ENCODE data around the gene NCOA7.

NCOA7 gene

DNA sequence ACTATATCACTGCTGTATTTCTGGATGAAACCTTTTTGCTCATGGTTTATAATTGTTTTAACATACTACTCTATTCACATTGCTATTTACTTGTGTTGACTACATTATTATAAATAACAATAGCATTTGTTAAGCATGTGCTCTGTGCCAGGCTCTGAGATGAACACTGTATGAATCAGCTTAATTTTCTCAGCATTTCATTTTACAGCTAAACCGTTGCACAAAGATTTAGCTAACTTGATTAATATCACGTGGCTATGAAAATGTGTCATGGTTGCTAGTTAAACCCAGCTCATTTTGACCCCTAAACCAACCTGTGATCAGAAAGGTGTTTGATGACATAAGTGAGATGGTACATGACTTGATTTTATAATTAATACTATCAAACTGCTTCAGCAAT lies 77.5 kb downstream of the NCOA7 start:
- H3K4me1 Mint-ChIP-seq (ENCODE audit: low read depth) = peaks cover 2% of the 10 kb centered on the region
- no peak overlapping the region for H3K27ac Mint-ChIP-seq
- no peak overlapping the region for H3K4me3 Mint-ChIP-seq
- no peaks in the 10 kb centered on the region for H3K27me3 Mint-ChIP-seq
- no peaks in the 10 kb centered on the region for H3K9me3 Mint-ChIP-seq (ENCODE audit: low read depth)
- H3K36me3 Mint-ChIP-seq = peaks cover 7% of the 10 kb centered on the region

DNA sequence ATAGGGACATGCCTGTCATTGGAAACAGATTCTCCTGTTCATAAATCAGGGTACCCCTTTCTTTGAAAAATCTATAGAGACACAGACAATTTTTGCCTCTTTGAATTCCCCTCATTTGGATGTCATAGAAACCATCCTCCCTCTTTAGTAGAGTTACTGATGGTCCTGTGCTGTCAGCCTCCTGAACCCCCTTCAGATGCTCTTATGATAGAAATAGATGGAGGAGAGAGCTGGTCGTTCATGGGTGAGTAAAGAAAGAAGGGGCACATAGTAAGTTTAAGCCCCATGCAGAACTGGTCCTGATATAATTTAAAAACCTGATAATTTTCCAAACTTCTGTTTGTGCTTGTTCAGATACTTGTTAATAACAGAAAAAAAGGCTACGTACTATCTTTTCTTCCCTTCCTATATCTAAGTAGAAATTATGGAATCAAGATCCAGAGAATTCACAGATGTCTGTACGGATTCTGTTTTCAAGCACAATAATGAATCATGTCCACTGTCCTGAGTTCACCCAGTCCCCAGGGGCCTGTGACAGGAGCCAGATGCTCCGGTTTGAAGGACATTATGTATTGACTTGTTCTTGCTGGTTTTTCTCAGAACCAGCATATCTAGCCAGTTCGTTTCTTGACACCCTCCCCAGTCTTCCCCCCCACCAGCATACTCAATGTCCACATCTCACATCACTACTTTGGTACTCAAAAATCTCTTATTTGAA lies 78.1 kb downstream of the NCOA7 start:
- H3K4me1 Mint-ChIP-seq (ENCODE audit: low read depth) = peaks cover 2% of the 10 kb centered on the region
- H3K27ac Mint-ChIP-seq = no peak overlapping the region
- no peak overlapping the region for H3K4me3 Mint-ChIP-seq
- no peaks in the 10 kb centered on the region for H3K27me3 Mint-ChIP-seq
- no peaks in the 10 kb centered on the region for H3K9me3 Mint-ChIP-seq (ENCODE audit: low read depth)
- H3K36me3 Mint-ChIP-seq = peaks cover 10% of the 10 kb centered on the region

DNA sequence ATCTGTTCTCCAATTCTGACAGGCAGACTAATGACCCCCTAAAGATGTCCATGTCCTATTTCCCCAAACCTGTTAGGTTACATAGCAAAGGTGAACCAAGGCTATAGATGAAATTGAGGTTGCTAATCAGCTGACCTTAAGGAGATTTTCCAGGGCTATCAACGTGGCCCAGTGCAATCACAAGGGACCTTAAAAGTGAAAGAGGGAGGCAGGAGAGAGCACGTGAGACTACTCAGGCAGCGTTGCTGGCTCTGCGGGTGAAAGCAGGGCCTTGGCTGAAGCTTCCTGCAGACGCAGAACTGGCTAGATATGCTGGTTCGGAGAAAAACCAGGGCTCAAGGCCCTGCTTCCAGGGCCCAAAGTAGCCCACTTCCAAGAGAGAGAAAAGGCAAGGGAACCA lies 78.7 kb downstream of the NCOA7 start:
- no peak overlapping the region for H3K27ac Mint-ChIP-seq
- H3K27me3 Mint-ChIP-seq = no peaks in the 10 kb centered on the region
- peaks cover 2% of the 10 kb centered on the region for H3K4me1 Mint-ChIP-seq (ENCODE audit: low read depth)
- H3K4me3 Mint-ChIP-seq = no peak overlapping the region
- peaks cover 10% of the 10 kb centered on the region for H3K36me3 Mint-ChIP-seq
- H3K9me3 Mint-ChIP-seq (ENCODE audit: low read depth) = no peaks in the 10 kb centered on the region

DNA sequence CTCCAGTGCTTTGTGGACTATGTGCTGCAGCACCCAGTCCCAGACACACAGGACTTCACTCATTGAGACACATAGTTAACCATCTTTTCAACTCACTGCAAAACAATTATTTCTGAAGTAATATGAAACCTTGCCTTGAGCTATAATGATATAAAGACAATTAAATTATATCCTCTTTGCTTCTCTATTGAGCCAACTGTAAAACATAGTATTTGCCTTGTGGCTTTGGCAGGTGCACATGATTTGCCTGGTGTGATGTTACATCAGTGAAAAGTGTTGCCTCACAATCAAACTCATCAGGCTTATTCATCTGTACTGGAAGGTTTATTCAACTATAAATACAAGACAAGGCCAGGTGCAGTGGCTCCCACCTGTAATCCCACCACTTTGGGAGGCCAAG lies 80.6 kb downstream of the NCOA7 start:
- H3K27ac Mint-ChIP-seq = no peak overlapping the region

DNA sequence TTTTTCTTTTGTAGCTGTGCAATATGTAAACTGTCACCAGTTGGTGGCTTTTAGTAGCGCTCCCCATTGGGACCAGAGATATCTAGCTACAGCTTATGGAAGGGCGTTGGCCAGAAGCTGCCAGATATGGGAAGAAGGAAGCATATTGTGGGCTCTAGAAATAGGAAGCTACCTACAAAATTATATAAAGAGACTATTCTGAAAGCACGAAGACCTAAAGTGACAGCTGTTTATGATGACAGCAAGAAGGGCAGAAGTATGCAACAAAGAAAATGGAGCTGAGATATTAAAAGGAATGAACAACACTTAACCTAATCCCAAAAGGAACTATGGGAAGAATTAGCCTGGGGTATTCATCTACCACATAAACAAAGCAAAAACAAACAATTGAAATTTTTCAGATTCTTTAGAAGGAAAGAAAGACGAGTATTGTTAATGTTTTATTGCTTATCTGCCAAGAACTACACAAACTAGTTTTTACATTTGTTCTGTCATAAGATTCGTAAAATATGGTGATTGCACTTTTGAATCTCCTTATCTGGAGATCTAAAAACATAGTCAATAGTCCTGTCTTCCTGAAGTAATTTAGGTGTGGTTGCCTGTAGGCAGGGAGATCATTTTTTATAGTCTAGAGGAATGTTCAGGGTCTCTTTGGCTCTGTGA lies 81.6 kb downstream of the NCOA7 start:
- H3K27ac Mint-ChIP-seq = no peak overlapping the region
- H3K4me3 Mint-ChIP-seq = no peak overlapping the region
- no peaks in the 10 kb centered on the region for H3K9me3 Mint-ChIP-seq (ENCODE audit: low read depth)
- no peaks in the 10 kb centered on the region for H3K27me3 Mint-ChIP-seq
- no peaks in the 10 kb centered on the region for H3K4me1 Mint-ChIP-seq (ENCODE audit: low read depth)
- peaks cover 14% of the 10 kb centered on the region for H3K36me3 Mint-ChIP-seq

More for the DNA sequence above, 80.6 kb downstream of the NCOA7 start:
- Mint-ChIP-seq H3K36me3 (peaks cover 14% of the 10 kb centered on the region), H3K4me3 (no peak overlapping the region), H3K27me3 (no peaks in the 10 kb centered on the region), H3K4me1 (ENCODE audit: low read depth) (no peaks in the 10 kb centered on the region), H3K9me3 (ENCODE audit: low read depth) (no peaks in the 10 kb centered on the region)

DNA sequence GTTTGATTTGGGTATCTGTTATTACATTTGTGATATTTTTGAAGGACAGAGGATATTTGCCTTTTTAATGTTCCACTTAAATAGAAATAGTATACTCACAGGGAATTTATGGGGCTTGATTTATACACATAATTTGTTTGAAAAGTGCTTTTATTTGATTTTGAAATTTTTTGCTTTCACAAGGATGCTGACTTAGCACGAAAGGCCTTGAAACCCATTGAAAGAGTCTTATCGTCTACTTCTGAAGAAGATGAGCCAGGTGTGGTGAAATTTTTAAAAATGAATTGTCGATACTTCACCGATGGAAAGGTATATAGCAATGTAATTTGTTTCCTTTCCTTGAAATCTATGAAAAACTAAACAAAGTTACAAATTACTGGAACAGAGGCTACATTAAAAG lies 91.5 kb downstream of the NCOA7 start:
- Mint-ChIP-seq H3K4me1 (ENCODE audit: low read depth) (no peaks in the 10 kb centered on the region), H3K27ac (no peak overlapping the region), H3K27me3 (no peaks in the 10 kb centered on the region), H3K36me3 (peaks cover 26% of the 10 kb centered on the region), H3K4me3 (no peak overlapping the region), H3K9me3 (ENCODE audit: low read depth) (no peaks in the 10 kb centered on the region)

DNA sequence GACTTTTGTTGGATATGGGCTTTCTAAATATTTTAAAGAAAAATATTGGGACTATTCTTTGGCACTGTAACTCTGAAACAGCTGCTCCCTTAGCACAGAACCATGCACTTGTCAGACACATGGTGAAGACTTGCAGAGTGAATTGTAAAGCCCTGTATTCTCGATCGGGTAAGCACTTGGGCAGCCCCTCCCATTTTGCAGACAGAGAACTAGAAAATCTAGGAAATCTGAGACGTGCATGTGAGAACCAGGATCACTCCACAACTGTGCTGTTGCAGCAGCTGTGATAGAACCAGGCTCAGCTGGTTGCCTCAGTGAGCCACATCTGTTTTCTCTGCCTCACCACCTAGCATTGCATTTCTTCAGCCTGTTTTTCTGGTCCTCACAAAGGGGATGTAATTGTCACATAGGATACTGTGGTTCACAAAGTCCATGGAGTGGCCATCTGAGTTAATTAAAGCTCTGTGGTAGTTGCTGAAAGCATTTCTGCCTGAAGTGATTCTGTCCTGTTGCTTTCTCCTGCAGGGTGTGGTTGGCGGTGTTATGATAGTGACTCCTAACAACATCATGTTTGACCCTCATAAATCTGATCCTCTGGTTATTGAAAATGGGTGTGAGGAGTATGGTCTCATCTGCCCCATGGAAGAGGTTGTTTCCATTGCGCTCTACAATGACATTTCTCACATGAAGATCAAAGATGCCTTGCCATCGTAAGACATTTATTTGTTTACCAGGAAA lies 94.0 kb downstream of the NCOA7 start:
- Mint-ChIP-seq H3K36me3 (peaks cover 25% of the 10 kb centered on the region), H3K27me3 (no peaks in the 10 kb centered on the region), H3K27ac (no peak overlapping the region), H3K9me3 (ENCODE audit: low read depth) (no peaks in the 10 kb centered on the region), H3K4me3 (no peak overlapping the region), H3K4me1 (ENCODE audit: low read depth) (no peaks in the 10 kb centered on the region)

DNA sequence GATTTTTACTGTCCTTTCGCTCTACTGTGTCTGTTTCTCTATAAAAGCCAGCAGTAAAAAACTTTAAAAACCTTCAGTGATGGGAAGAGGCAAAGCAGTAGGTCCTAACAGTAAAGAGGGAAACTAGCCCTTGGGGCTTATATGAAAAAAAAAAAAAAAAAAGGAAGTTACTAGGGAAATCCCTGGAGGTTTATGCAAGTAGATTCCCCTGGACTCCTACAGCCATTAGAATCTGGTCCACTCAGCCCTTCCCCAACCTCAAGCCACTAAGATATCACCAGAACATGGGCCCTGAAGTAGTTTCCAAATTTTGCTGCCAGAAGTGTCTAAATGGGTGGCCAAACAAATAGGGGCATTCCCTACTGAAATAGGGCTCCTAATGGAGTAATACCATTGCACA lies 95.3 kb downstream of the NCOA7 start:
- Mint-ChIP-seq H3K4me3 (no peak overlapping the region), H3K27ac (no peak overlapping the region), H3K4me1 (ENCODE audit: low read depth) (no peaks in the 10 kb centered on the region), H3K27me3 (no peaks in the 10 kb centered on the region), H3K36me3 (peaks cover 18% of the 10 kb centered on the region), H3K9me3 (ENCODE audit: low read depth) (no peaks in the 10 kb centered on the region)

DNA sequence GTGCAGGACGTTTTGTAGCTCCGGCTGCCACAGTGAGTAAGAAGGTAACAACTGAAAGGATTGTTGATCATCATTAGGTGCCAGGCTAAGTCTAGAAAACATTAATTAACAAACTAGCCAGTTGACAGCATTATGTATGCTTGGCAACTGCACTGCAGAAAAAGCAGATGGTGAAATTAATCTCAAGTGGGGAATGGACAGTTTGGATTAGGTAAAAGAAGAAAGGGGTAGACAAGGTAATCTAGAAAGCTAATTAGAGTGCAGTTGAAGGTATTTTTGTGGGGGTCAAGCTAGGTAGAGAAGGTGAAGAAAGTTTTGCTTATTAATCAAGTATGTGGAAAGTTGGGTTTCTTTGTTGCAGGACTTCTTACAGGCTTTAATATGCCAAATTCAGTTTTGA lies 96.2 kb downstream of the NCOA7 start:
- Mint-ChIP-seq H3K27me3 (no peaks in the 10 kb centered on the region), H3K27ac (no peak overlapping the region), H3K4me1 (ENCODE audit: low read depth) (no peaks in the 10 kb centered on the region), H3K4me3 (no peak overlapping the region), H3K9me3 (ENCODE audit: low read depth) (no peaks in the 10 kb centered on the region), H3K36me3 (peaks cover 19% of the 10 kb centered on the region)

DNA sequence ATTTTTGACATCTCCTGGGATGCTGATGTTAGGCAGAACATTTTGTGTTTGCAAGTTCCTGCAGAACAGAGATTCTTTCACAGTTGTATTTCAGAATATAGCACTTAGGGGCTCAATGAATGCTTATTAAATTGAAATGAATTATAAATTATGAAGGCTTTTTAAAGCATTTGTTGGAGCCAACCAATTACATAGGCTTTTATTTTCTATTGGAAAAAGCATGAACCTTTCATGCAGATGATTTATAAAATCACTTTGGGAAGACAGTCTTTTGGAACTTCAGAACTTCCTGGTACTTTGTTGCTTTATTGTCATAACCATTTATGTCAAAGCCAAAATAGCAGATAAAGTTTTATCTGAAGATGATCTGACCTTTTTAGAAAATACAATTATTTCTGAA lies 96.6 kb downstream of the NCOA7 start:
- Mint-ChIP-seq H3K27me3 (no peaks in the 10 kb centered on the region), H3K9me3 (ENCODE audit: low read depth) (no peaks in the 10 kb centered on the region), H3K4me1 (ENCODE audit: low read depth) (no peaks in the 10 kb centered on the region), H3K27ac (no peak overlapping the region), H3K4me3 (no peak overlapping the region), H3K36me3 (peaks cover 18% of the 10 kb centered on the region)

DNA sequence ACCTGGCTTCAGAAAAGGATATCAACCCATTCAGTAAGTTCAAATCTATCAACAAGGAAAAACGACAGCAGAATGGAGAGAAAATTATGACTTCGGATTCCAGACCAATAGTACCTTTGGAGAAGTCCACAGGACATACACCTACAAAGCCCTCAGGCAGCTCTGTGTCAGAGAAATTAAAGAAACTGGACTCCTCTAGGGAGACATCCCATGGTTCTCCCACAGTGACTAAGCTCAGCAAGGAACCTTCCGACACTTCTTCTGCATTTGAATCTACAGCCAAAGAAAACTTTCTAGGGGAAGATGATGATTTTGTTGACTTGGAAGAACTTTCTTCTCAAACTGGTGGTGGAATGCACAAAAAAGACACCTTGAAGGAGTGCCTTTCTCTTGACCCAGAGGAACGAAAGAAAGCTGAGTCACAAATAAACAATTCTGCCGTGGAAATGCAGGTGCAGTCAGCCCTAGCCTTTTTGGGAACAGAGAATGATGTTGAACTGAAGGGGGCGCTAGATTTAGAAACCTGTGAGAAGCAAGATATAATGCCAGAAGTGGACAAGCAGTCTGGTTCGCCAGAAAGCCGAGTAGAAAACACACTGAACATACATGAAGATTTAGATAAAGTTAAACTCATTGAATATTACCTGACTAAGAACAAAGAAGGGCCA lies 98.4 kb downstream of the NCOA7 start:
- no peak overlapping the region for H3K27ac Mint-ChIP-seq
- H3K36me3 Mint-ChIP-seq = peaks cover 11% of the 10 kb centered on the region
- H3K4me3 Mint-ChIP-seq = no peak overlapping the region
- no peaks in the 10 kb centered on the region for H3K4me1 Mint-ChIP-seq (ENCODE audit: low read depth)
- no peaks in the 10 kb centered on the region for H3K27me3 Mint-ChIP-seq
- H3K9me3 Mint-ChIP-seq (ENCODE audit: low read depth) = no peaks in the 10 kb centered on the region

DNA sequence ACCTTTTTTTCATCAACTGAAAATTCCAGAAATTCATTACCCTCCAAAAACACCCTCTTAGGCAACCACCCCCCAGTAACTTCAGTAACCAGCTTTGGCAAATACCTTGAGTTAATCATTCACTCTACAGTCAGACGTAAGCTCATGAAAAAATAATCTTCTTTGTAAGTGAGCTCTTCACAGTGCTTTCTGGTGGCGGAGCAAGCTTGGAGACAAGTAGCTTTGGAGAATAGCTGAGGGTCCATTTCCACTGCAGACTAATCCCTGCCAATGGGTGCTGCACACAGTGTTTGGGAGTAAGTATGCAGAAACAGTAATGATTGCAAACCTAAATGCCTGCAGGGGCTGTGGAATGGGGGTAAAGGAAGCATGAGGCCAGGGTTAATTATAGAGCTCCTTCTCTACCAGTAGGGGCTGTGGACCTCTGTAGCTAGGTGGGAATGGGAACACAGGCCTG lies 109.0 kb downstream of the NCOA7 start:
- peaks cover 4% of the 10 kb centered on the region for H3K4me1 Mint-ChIP-seq (ENCODE audit: low read depth)
- H3K27ac Mint-ChIP-seq = no peak overlapping the region
- H3K27me3 Mint-ChIP-seq = no peaks in the 10 kb centered on the region
- peaks cover 5% of the 10 kb centered on the region for H3K36me3 Mint-ChIP-seq
- H3K4me3 Mint-ChIP-seq = no peak overlapping the region
- no peaks in the 10 kb centered on the region for H3K9me3 Mint-ChIP-seq (ENCODE audit: low read depth)

DNA sequence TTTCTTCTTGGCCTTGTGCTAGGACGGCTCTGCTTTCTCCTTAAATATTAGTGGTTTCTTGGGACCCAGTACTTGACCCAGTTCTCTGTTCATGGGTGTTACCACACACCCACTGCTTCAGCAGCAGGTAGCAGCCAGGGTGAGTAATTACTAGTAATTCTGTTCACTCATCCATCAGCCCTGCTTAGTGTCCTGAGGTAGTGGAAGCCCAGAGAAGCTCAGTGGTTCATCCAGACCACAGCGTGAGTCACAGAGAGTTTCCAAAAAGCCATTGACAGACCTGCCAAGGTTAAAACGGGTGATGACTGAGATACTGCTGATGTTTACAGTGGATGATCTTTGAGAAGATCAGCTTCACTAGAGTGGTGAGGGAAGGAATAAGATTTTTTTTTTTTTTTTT lies 114.1 kb downstream of the NCOA7 start:
- Mint-ChIP-seq H3K36me3 (peaks cover 16% of the 10 kb centered on the region), H3K27ac (no peak overlapping the region), H3K9me3 (ENCODE audit: low read depth) (no peaks in the 10 kb centered on the region), H3K4me3 (no peak overlapping the region), H3K4me1 (ENCODE audit: low read depth) (peaks cover 9% of the 10 kb centered on the region), H3K27me3 (no peaks in the 10 kb centered on the region)

DNA sequence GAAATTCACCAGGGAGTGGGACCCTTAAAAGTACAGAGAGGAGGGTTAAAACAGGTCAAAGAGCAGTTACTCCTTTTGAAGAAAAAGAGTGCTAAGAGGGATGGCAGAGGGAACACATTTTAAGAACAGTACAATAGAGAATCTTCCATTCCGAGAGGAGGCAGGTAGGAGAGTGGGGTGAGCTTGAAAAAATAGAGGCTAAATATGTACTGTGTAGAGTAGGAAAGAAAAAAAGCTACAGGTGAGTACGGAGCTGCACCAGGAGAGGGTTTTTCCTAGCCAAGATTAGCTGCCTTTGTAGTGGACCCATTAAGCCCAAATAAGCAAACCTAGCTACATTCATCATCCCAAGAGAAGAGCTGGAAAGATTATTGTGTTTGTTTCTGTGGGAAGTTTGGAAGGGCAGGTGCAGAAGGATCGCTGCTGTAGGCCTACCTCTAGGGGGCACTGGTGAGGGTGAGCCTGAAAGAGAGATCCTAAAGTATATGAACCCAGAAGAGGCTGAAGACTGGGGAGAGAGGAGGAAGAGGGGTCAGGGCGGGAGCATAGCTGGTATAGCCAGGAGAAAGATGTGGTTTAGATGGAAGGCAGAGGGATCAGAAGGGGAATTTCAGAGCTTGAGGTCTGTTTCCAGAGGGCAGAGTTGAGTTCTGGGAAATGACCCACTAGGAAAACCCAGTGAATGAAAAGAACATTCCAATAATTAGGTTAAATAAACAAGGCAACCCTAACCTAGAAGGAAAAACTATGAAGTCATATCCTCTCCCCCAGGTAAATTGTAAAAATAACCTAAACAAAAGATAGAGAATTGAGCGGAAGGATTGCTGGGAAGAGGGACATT lies 115.6 kb downstream of the NCOA7 start:
- Mint-ChIP-seq H3K27me3 (no peaks in the 10 kb centered on the region), H3K4me1 (ENCODE audit: low read depth) (peaks cover 16% of the 10 kb centered on the region), H3K4me3 (no peak overlapping the region), H3K9me3 (ENCODE audit: low read depth) (peaks cover 4% of the 10 kb centered on the region), H3K27ac (peak overlapping the region; percentile 46), H3K36me3 (peaks cover 18% of the 10 kb centered on the region)
